Stimulated activated CD4-positive, alpha-beta T cell treated with anti-CD3 and anti-CD28 coated beads, Interleukin-1b, Interleukin-23, amount 100 ng/mL, for 1 hour (primary cell): ENCODE measurements around the gene PYM1.

Experiments
- DNase-seq, 2 donors: peaks; one replicate each; pipeline ENCODE4 v3.0.0-alpha.2; 2020; ENCODE audit warnings: low read depth in 2 of 2

Gene PYM1

DNA sequence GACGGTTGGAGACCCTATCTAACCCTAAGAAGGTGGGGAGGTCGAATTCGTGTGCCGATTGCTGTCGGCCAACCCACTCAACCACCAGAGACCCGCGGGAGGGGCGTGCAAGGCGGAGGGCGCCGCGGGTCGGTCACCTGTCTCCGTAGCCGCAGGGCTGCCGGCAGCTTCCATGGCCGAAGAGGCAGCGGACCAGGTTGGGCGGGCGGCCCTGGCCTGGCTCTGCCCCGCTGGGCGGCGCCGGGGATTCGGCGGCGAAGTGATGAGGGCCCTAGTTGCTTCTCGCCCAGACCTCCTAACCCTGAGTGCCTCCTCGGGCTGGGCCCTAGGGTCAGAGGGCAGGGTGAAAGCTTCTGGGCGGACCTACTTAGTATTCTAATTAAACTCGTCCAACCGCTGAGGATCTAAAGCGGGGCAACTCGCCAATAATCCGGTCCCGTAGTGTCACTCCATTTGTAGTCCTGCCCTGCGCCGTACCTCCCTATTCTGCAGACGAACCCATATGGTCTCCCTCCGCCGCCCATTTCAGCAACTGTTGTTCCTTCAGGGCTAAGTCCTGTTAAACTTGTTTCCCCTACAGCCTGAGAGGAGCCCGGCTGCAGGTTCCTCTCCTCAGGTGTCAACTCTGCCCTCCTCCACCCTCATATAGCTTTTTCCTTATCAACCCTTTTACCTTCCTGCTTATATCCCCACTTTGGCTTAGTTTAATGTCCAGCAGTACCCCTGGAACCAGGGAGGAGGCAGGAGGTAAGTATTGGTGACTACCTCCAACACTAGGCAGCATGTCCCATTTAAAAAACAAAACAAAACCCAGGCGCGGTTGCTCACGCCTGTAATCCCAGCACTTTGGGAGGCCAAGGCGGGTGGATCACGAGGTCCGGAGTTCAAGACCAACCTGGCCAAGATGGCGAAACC is at the start of gene PYM1:
TSS of gene PYM1 (minus strand) at position 307 of the 915 bp plus-strand sequence. CDS start at position 174, 133 bp downstream.
- no peak for DNase-seq

DNA sequence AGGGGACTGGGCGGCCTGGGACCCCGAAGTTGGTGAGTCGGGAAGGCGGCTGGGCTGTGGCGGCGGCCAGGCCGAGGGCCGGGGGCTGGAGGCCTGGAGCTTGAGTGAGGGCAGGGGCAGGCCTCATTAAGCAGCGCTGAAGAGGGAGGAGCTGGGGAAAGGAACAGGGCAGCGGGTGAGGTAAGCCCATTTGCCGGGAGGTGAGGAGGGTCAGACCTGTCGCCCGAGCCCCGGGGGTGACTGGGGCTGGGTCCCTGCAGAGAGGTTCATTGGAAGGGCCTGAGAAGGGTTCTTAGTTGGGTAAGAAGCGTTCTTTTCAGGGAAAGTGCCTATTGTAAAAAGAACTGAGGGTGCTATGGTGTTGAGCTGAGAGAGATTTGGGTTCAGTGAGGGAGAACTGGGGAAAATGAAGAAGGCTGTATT is 46.6 kb upstream of the PYM1 start:
- peak in 1 of 2 donors; percentile 4 for DNase-seq

DNA sequence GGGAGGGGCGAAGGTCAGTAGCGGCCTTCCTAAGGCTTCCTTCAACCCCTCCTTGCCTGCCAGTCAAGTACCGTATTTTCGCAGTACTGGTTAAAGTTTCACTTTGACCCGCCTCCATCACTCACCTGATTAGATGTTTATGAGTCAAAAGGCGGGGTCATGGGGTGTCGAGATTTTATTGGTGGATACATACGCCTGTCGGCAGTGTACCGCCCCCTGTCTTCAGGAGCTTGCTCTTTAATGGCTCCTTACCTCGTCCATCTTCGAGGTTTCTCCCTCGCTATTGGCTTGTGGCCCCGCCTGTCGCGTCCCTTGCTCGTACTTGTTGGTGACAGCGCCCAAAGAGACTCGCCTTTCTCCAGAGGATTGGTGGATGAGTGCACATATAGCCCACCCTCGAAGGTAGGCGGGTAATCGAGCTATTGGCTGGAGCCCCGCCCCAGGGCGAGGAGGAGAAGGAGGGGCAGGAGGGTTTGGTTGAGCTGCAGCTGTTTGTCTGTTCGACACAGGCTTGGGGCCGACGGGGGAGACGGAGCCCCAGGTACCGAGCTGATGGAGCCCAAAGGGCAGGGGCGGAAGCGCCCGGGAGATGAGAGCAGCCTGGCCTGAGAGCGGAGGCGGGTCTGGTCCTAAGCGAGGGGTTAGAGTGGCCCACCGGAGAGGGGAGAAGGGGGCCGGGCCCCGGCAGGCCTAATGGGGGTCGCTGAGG is 46.1 kb upstream of the PYM1 start, which contains the start of gene RAB5B:
TSS of gene RAB5B (plus strand) at position 480 of the 709 bp plus-strand sequence. CDS start 12,883 bp downstream, outside the sequence.
- peak; percentile 87 to 95 for DNase-seq

DNA sequence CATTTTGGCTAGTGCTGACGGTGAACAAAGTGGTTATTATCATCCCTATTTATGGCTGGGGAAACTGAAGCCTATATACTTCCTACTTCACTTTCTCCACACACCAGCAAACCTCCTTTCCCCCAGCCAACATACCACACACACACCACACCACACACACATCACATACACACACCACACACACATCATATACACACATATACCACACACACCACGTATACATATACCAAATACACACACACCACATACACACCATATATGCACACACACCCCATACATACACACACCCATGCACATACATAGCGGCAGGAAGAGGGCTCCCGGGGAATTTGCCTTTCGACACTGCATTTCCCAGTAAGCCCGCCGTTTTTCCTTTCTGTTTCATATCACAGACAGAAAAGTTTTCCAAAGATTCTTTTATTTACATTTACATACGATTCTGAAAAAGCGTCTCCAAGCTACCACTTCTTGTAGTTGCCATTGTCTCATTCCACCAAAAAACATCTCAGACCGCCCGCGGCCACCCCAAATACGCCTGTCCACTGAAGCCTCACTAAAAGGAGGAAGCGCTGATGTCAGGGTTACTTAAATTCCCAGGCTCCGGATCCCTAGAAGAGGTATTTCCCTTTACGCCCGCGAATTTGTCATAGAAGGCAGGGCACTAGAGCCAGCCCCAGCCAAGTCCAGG is 45.4 kb upstream of the PYM1 start:
- no peak for DNase-seq

DNA sequence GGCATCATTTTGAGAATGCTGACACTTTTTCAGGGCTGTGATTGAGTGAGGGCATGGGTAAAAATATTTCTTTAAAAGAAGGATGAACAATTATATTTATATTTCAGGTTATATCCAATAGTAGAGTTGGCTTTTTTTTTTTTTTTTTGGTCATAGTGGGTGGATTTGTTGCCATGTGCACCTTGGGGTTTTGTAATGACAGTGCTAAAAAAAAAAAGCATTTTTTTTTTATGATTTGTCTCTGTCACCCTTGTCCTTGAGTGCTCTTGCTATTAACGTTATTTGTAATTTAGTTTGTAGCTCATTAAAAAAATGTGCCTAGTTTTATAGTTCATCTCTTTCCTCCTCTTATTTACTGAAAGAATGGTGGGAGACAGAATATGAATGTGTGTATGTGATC is 44.8 kb upstream of the PYM1 start:
- no peak for DNase-seq

DNA sequence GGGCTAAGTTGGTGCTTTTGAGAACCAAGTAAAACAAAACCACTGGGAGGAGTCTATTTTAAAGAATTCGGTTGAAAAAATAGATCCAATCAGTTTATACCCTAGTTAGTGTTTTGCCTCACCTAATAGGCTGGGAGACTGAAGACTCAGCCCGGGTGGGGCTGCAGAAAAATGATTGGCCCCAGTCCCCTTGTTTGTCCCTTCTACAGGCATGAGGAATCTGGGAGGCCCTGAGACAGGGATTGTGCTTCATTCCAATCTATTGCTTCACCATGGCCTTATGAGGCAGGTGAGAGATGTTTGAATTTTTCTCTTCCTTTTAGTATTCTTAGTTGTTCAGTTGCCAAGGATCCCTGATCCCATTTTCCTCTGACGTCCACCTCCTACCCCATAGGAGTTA is 44.3 kb upstream of the PYM1 start:
- DNase-seq: no peak

DNA sequence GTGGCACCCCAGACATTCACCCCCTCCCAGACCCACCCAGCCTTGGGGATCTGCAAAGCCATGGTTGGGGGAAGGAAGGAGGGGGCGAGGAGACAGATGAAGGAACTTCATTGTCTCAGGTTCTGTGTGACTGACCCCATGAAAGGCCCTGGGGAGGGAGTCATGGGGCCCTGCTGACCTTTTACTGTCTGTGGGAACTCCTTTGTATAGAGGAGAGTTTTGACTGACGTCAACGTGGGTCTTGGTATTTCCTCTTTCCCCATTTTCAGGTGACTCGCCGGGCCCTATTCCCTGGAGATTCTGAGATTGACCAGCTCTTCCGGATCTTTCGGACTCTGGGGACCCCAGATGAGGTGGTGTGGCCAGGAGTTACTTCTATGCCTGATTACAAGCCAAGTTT is 43.1 kb upstream of the PYM1 start:
- no peak for DNase-seq

DNA sequence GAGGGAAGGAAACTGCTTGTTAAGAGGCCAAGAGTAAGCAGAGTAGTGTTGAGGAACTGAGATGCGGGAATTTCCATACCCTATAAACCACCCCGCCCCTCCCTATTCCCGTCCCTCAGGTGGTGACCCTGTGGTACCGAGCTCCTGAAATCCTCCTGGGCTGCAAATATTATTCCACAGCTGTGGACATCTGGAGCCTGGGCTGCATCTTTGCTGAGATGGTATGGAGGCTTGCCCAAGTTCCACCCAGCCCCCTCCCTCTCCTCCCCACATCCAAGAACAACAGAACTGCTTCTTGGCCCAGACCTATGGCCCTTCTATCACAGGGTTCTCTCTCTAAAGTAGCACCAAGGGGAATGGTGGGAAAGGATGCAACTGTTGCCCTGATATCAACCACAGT is 41.7 kb upstream of the PYM1 start:
- no peak for DNase-seq

DNA sequence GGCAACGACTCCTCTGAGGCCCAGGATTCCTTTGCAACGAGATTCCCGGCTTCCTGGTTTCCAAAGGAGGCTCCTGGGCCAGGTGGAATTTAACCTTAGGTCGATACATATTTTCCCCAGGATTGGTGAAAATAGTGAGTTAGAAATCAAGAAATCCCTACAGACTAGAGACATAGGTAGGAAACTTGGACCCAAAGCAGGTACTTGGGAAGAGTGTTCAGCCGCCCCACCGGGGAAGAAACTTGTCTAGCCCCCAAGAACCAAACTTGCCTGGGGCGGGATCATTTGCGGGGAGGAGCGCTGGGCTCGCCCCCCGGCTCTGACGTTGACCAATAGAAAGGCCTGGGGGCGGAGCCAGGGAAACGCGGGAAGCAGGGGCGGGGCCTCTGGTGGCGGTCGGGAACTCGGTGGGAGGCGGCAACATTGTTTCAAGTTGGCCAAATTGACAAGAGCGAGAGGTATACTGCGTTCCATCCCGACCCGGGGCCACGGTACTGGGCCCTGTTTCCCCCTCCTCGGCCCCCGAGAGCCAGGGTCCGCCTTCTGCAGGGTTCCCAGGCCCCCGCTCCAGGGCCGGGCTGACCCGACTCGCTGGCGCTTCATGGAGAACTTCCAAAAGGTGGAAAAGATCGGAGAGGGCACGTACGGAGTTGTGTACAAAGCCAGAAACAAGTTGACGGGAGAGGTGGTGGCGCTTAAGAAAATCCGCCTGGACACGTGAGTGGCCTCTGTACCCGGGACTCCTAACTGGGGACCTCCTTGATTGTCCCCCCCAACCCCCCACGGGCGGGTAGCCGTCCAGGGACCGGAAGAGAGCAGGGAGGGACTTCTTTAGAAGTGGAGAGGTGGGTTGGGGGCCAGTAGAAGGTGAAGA is 39.0 kb upstream of the PYM1 start, which contains the start of gene CDK2:
TSS of gene CDK2 (plus strand) at position 423 of the 874 bp plus-strand sequence. CDS start at position 602, 179 bp downstream.
- DNase-seq: peak; percentile 64 to 87

DNA sequence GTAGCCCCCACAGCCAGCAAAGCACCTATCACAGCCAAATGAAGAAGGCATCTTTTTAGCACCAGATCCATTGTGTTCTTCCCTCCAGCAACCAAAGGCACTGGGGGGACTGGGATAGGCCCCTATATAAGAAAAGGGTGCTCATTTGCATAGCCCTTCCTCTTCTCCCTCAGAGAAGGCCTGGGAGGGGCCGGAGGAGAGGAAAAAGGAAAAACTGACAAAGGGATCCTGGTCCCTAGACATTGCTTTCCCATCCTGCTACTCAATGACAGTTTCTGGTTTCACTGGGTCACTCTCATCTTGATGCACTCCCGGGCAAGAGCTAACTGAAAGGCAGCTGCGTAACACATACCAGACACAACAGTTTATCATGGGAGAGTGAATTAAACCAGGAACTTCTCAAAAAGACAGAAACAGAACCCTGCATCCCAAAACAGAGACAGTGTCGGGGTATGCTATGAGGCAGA is 38.3 kb upstream of the PYM1 start, which contains the start of gene PMEL:
TSS of gene PMEL (minus strand) at position 102 of the 467 bp plus-strand sequence. CDS start at position 71, 31 bp downstream.
- DNase-seq: no peak

DNA sequence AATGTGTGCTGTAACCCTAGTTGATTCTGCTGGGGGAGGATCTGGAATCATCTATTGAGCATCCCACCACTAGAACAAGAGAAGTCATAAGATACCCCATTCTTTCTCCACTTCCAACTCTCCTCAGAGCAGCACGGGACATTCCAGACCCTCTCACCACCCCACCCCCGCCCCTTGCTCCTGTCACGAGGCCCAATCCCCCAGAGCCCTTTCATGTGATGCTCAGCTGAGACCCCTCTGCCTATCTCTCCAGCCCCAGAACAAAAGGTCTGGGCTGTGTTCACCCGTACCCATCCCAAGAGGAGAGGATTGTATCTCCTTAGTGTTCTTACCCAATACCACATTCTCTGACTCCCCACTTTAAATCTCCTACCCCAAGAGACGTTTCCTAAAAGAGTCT is 37.5 kb upstream of the PYM1 start:
- DNase-seq: no peak

DNA sequence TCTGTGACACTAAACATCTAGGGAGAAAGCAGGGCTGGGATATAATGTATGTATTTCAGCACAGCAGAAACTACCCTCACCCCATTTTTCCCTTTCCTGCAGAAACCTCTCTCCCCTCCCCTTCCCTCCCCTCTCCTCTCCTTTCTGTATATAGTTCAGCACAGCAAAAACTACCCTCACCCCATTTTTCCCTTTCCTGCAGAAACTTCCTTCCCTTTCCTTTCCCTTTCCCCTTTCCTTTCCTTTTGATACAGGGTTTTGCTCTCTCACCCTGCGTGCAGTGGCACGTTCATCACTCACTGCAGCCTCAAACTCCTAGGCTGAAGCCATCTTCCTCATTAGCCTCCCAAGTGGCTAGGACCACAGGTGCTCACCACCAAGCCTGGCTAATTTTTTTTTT is 36.1 kb upstream of the PYM1 start:
- no peak for DNase-seq

DNA sequence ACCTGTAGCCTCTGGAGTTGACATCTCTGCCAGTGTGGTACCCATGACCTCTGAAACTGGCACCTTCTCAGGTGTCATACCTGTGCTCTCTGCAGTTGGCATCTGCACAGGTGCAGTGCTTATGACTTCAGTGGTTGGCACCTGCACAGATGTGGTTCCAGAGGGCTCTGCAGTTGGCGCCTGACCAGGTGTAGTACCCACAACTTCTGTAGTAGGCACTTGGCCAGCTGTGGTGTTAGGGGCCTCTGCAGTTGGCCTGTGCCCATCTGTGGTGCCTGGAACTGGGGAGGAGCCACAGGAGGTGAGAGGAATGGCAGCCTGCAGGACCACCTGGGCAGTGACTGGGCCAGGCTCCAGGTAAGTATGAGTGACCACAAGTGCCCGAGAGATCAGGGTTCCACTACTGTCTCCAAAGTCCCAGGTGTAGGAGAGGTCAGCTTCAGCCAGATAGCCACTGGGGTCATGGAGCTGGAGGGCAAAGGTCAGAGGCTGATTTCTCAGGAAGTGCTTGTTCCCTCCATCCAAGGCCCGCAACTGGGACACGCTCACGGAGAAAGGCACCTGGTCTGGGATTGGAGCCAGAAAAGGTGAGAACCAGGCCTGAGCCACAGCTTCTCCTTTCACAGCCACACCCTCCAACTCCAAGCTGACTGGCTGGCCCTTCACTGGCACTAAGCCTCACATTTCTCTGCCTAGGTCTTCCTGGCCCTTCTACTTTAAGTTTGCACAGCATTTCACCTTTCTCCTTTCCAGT is 29.6 kb upstream of the PYM1 start:
- DNase-seq: no peak

DNA sequence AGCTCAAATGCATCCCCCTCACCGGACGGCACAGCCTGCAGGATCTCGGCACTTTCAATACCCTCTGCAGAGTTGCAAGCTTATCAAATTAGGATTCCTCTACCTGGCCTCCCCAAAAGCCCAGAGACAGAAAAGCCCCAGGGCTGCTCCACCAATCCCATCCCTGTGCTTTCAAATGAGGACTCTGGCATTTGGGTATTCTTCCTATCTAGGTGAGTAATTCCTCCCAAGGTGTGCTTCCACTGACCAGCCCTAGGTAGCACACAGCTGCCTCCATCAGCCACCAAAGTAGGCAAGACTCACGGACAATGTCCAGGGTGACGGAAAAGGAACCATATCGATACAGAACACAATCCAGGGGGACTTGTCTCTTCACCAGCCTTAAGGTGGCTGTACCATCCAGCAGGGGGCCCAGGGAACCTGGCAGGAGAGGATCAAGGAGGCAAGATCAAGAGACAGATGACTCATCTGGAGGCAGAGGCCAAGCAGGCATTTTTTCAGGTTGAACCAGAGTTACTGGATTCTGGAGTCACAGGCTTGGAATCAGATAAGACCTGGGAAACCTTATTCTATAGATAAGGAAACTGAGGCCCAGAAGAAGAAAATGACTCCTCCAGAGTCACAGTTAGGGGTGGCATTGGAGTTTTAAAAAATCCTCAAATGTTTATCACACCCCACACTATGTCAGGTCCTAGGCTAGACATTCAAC is 28.3 kb upstream of the PYM1 start:
- no peak for DNase-seq

DNA sequence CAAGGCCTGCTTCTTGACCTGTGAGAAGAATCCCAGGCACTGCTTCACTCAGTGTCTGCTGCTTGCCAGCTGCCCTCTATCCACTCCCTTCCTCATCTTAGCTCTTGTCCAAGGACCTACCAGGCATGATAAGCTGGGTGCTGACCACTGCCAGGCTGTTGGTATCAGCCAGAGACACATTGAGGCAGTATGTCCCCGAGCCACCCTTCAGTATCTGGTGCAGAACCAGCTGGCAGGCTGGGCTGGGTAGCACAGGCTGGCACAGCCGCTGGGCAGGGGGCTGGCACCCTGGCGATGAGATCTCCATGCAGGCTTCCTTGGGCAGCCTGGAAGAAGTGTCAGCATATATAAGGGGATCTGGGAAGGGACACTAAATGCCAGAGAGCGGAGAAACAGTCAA is 27.6 kb upstream of the PYM1 start:
- no peak for DNase-seq

DNA sequence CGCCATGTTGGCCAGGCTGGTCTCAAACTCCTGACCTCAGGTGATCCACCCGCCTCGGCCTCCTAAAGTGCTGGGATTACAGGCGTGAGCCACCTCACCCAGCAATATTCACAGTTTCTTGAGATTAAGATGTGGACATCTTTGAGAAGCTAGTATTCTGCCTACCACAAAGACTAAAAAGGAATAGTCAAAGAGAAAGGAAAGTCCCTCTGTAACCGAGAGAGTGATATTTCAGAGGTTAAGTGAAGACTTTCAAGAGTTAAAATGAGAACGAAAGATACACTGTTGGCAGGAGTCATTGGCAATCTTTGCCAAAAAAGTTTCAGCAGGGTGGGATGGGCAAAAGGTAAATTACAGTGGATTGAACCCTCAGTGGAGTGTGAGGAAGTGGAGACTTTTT is 18.9 kb upstream of the PYM1 start:
- no peak for DNase-seq

DNA sequence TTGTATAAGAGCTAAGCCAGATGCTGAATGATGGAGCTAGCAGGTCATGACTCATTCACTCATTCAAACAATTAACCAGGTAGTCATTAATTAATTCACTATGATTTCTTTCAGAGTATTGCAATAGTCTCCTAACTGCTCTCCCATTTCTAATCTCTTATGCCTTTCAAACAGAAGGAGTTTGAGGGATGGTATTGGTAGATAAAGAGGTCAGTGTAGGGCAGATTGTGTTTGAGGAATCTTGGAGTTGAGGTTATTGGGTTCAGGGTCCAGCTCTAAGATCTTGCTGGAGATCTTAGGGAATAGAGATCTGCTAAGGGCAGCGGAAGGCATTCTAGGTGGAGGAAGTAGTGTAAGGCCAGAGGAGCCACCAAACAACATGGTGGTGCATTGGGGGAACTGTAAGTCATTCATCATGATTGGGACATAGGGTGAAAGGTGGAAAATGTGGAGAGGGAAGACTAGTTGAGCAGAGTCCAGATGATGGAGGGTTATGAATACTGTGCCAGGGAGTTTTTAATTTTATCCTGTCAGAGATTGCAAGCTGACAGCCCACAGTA is 15.0 kb upstream of the PYM1 start:
- no peak for DNase-seq

DNA sequence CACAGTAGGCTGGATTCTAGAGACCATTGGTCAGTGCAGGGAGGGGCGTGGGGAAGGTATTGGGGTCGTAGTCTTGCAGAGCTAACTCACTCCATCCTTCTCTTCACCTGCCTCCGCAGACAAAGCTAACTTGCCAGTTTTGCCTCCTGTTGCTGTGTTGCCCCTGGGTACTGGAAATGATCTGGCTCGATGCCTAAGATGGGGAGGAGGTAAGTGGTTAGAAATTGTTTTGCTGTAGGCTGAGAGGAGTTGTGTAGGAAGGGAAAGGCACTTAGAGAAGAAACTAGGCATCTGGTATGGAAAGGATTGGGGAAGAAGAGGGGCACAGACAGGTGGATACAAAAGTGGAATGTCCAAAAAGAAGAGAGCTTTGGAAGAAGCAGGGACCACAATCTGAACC is 14.4 kb upstream of the PYM1 start:
- no peak for DNase-seq

DNA sequence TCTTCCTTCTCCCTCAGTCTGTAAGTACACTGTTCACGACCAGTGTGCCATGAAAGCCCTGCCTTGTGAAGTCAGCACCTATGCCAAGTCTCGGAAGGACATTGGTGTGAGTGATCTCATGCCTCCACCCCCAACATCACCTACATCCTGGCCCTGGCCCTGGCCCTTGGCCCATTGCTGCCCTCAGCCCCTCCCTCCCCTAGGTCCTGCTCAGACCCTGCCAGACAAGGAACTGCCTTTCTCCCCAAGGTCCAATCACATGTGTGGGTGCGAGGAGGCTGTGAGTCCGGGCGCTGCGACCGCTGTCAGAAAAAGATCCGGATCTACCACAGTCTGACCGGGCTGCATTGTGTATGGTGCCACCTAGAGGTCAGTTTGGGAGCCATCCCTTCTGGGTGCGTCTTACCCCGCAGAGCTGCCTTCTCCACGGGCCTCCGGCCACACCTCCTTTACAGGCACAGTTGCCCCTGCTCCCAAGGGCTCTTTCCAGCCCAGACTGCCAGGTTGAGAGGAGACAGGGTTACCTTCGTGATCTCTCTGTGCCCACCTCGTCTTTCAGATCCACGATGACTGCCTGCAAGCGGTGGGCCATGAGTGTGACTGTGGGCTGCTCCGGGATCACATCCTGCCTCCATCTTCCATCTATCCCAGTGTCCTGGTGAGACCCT is 12.5 kb upstream of the PYM1 start:
- DNase-seq: peak; percentile 55 to 68
